Endothelial cell (in vitro differentiated cells): ENCODE data around the gene DOLPP1. TPM values are rescaled to one million over a fixed set of nuclear protein-coding genes. Genes with fewer than 3 reads are reported as not detected.
"Not testable (repeated sequence)": the region's sequence is repeated elsewhere in the genome, so short reads cannot be mapped to it uniquely, and the experiment has no call there.

Source experiments
- DNase-seq: peaks from one replicate; pipeline ENCODE4 v3.0.0; 2021; ENCODE audit warnings: low spot score
- H3K27ac Mint-ChIP-seq: one replicate; pipeline ENCODE4 v1.8.0; 2021; ENCODE audit warnings: mixed read lengths, inconsistent platforms; ENCODE audit not compliant: unreplicated experiment
- H3K27me3 Mint-ChIP-seq: one replicate; pipeline ENCODE4 v1.8.0; 2021; ENCODE audit warnings: mild to moderate bottlenecking, moderate library complexity, mixed read lengths, inconsistent platforms; ENCODE audit not compliant: unreplicated experiment
- H3K36me3 Mint-ChIP-seq: one replicate; pipeline ENCODE4 v1.8.0; 2021; ENCODE audit warnings: mild to moderate bottlenecking, low read depth, mixed read lengths, inconsistent platforms; ENCODE audit not compliant: unreplicated experiment
- H3K4me1 Mint-ChIP-seq: one replicate; pipeline ENCODE4 v1.8.0; 2021; ENCODE audit warnings: mild to moderate bottlenecking, mixed read lengths, inconsistent platforms; ENCODE audit not compliant: unreplicated experiment
- H3K4me3 Mint-ChIP-seq: one replicate; pipeline ENCODE4 v1.8.0; 2021; ENCODE audit warnings: mild to moderate bottlenecking, mixed read lengths, inconsistent platforms; ENCODE audit not compliant: unreplicated experiment
- H3K9me3 Mint-ChIP-seq: one replicate; pipeline ENCODE4 v1.8.0; 2021; ENCODE audit warnings: mixed read lengths, inconsistent platforms; ENCODE audit not compliant: unreplicated experiment
- CTCF ChIP-seq: fragments of 200-600 bp; sonication (generic); IDR thresholded peaks from one replicate; pipeline ENCODE4 v1.5.0; 2021; ENCODE audit warnings: antibody characterized with exemption; ENCODE audit not compliant: unreplicated experiment
- total RNA-seq: library from RNA; stranded (reverse); fragmentation: NEBNext Ultra II Directional; extraction: Animal tissue kit (Norgen Biotek cat#: 25700); gene quantifications from one replicate; pipeline ENCODE4 v1.2.1, GENCODE V29; 2021; ENCODE audit not compliant: unreplicated experiment

DOLPP1 gene
- total RNA-seq, 1 donor from 2014 or later, result 21.4 TPM

DNA sequence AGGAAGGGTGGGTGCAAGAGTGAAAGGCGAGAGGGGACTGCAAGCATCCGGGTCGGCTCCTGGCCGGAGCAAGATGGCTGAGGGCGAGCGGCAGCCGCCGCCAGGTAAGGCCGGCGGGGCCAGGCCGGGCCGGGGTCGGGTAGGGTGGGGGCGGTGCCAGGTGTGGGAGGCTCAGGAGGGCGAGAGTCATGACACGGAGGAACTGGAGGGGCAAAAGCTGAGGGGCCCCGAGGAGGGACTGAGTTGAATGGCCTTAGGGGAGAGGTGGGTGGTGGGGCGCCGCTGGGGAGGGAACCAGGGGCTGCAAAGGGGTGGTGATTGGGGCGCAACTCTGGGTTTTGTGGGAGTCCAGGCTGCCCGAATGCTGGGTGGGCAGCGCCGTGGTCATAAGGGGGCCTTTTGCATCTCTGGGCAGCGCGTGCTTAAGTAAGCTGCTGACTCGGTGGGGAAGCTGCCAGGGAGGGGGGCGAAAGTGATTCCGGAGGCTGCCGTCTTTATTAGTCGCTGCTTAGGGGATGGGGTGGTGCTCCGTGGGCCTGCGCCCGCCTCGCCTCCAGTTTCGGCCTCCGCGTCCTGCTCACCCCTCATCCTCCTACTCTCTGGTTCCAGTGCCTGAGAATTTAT is 30.7 kb downstream of the DOLPP1 start:
- no peak for TF ChIP-seq CTCF
- peaks cover 13% of the 10 kb centered on the region for H3K27me3 Mint-ChIP-seq
- no peaks in the 10 kb centered on the region for H3K9me3 Mint-ChIP-seq
- H3K27ac Mint-ChIP-seq, result peak overlapping the region; percentile 64
- no peak for DNase-seq
- H3K36me3 Mint-ChIP-seq, result no peaks in the 10 kb centered on the region
- peak overlapping the region; percentile 97 for H3K4me3 Mint-ChIP-seq
- H3K4me1 Mint-ChIP-seq, result peaks cover 18% of the 10 kb centered on the region

DNA sequence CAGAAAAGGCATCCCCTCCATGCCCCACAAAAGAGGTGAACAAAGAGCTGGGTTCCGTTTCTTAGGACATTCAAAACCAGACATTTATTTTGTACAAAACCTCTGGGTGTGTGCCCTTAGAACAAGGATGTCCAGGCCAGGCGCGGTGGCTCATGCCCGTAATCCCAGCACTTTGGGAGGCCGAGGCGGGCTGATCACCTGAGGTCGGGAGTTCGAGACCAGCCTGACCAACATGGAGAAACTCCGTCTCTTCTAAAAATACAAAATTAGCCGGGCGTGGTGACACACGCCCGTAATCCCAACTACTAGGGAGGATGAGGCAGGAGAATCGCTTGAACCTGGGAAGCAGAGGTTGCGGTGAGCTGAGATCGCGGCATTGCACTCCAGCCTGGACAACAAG is 31.6 kb downstream of the DOLPP1 start:
- not testable (repeated sequence) for DNase-seq, H3K36me3 Mint-ChIP-seq, H3K9me3 Mint-ChIP-seq
- peak overlapping the region; percentile 45 for H3K27ac Mint-ChIP-seq
- peaks cover 18% of the 10 kb centered on the region for H3K4me1 Mint-ChIP-seq
- peak overlapping the region; percentile 97 for H3K4me3 Mint-ChIP-seq
- peaks cover 13% of the 10 kb centered on the region for H3K27me3 Mint-ChIP-seq

DNA sequence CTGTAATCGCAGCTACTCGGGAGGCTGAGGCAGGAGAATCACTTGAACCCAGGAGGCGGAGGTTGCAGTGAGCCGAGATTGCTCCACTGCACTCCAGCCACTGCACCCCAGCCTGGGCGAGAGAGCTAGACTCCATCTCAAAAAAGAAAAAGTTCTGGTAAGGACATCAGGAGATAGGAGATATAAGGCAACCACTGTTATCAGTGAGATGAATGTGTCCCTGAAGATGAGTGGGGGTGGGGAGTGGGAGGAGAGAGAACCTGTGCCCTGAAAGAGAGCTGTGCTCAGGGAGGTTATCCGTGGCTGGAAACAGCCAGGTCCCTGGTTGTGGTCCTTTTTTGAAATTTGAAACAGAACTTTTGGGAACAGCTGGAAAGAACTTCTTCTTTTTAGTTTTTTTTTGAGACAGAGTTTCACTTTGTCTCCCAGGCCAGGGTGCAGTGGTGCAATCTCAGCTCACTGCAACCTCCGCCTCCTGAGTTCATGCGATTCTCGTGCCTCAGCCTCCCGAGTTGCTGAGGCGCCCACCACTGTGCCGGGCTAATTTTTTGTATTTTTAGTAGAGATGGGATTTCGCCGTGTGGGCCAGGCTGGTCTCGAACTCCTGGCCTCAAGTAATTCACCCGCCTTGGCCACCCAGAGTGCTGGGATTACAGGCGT is 32.9 kb downstream of the DOLPP1 start:
- no peak for TF ChIP-seq CTCF
- Mint-ChIP-seq H3K27me3 (peaks cover 12% of the 10 kb centered on the region), H3K27ac (no peak overlapping the region), H3K4me1 (peaks cover 17% of the 10 kb centered on the region), H3K36me3 (no peaks in the 10 kb centered on the region), H3K4me3 (no peak overlapping the region), H3K9me3 (no peaks in the 10 kb centered on the region)
- no peak for DNase-seq

GRCh38 chr9:129118799-129119198 is 37.9 kb downstream of the DOLPP1 start:
- Mint-ChIP-seq H3K4me1 (peaks cover 5% of the 10 kb centered on the region), H3K4me3 (no peak overlapping the region), H3K36me3 (peaks cover 16% of the 10 kb centered on the region), H3K9me3 (no peaks in the 10 kb centered on the region), H3K27ac (peak overlapping the region; percentile 71), H3K27me3 (no peaks in the 10 kb centered on the region)
- DNase-seq, result no peak
- TF ChIP-seq CTCF, result no peak

DNA sequence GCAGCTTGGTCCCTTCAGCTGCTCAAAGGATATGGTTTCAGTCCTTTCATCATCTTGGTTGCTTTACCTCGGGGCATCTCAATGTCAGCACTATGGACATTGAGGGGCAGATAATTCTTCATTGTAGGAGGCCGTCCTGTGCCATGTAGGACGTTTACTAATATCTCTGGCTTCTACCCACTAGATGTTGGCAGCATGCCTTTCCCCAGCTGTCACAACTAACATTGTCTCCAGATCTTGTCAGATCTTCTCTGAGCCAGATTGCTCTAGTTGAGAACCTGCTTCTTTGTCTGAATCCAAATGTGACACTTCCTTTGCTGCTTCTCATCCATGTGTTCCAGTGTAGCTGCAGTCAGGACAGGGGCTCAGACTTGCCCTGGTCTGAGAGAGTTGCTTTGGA is 40.6 kb downstream of the DOLPP1 start:
- peaks cover 9% of the 10 kb centered on the region for H3K4me1 Mint-ChIP-seq
- TF ChIP-seq CTCF, result no peak
- peak overlapping the region; percentile 1 for H3K4me3 Mint-ChIP-seq
- no peak for DNase-seq
- H3K27me3 Mint-ChIP-seq, result no peaks in the 10 kb centered on the region
- H3K27ac Mint-ChIP-seq, result no peak overlapping the region
- peaks cover 19% of the 10 kb centered on the region for H3K36me3 Mint-ChIP-seq
- H3K9me3 Mint-ChIP-seq, result no peaks in the 10 kb centered on the region
